ENCODE measurements around the gene SP140.
"Not testable (repeated sequence)": the region's sequence is repeated elsewhere in the genome, so short reads cannot be mapped to it uniquely, and the experiment has no call there.

Gene SP140

DNA sequence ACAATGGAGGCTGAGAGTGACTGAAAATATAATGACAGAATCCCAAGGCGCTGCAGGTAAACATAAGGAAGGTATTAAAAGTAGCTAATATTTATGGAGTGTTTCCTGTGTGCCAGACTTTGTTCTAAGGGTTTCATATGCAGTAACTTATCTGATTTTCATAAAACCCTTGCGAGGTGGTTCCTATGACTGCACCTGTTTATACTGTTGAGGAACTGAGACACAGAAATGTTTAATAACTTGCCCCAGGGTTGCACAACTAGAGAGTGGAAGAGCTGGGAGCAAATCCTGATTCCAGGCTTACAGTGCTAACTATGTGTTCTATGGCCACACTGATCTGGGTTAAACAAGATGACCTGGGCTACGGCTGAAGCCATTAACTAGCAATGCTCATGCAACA, 8.1 kb upstream of the SP140 start:
- no peak for FAIRE-seq
- no peak for DNase-seq (ENCODE audit: insufficient read length, low spot score)
- TF ChIP-seq POLR2A (IDR thresholded peaks at IDR 0.05; ENCODE audit: low read depth, low read length), result no peak

DNA sequence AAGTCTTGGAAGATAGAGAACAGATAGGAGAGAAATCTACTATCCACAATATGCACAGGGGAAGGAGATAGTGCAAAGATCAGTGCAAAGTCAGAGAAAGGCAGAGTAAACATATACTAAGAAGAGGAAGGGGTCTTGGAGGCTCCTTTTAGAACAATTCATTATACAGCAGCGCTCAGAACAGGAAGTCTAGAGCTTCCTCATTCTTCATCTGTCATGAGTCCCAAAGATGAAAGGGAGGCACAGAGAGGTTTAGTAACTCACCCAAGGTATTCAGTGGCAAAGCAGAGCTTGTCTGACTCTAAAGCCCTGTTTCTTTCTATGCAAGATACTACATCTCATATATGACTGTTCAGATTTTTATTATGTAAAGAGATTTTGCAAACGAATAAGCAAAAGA, 7.1 kb upstream of the SP140 start:
- FAIRE-seq (no peak), DNase-seq (ENCODE audit: insufficient read length, low spot score) (no peak)
- no peak for TF ChIP-seq POLR2A (IDR thresholded peaks at IDR 0.05; ENCODE audit: low read depth, low read length)

DNA sequence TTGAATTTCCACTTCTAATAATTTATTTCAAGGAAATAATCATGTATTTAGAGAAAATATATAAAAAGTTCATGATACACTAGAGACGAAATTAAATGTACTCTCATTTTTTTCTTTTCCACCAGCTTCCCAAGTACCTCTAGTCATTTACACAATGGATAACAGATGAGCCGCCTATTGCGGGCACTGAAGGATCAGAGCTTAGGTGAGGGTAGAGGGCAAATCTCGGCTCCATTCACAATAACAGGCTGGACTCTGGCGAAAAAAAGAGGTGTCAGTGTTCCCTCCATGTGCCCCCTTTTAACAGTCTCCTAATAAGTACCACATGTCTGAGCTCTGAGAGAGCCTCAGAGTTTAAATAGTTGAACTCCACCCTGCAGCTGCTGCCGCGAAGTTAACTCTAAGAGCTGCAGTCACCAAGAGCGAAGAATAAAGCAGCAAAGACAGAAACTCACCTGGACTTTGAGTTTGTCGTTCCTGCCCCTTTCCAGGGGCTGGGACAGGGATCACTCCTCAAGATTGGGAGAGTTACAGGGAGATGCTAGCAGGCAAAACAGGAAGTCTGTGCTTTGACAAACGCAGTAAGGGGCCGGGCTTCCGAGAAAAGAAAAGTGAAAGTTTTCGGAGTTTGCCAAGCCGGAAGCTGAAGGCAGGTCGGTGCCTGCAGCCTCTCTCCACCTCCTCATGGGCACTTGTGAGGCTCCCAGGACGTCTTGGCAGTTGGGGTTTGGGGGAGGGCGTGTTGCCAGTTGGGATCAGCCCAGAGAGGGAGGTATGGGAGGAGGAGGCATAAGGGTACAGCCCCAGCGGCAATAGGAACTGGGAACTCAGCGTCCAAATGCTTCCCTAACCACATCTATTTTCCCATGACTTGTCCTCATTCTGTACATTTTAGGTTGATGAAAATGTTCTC, 5.9 kb upstream of the SP140 start, which contains the start of gene SP110:
SP110 (minus strand) TSS at position 566 of the 913 bp plus-strand sequence. CDS start 3,057 bp downstream, outside the sequence.
- TF ChIP-seq POLR2A (IDR thresholded peaks at IDR 0.05; ENCODE audit: low read depth, low read length), result 0 out of 2 replicates have a peak, but pooled peaks have one; percentile 13
- peak; percentile 90 for DNase-seq (ENCODE audit: insufficient read length, low spot score)
- FAIRE-seq, result peak; percentile 94

GRCh38 chr2:230220347-230220969, 5.1 kb upstream of the SP140 start:
- FAIRE-seq (no peak), DNase-seq (ENCODE audit: insufficient read length, low spot score) (no peak)
- no peak for TF ChIP-seq POLR2A (IDR thresholded peaks at IDR 0.05; ENCODE audit: low read depth, low read length)

DNA sequence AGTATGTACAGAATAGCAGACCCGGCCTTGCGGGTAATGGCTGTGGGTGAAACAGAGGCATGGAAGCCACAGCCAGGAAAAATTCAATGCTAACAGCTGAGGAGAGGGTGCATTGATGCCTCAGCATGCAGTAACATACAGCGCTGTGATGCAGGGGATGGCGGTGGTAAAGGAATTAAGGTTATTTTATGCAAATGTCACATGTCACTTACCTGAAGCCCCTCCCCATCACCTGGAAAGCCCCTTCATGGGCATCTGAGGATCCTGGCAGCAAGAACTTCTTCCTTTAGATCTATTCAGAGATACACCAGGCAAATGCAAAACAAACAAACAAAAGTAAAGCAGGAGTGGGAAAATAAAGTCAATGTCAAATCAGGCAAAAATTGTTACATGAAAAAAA, 4.0 kb upstream of the SP140 start:
- FAIRE-seq (no peak), DNase-seq (ENCODE audit: insufficient read length, low spot score) (no peak)
- TF ChIP-seq POLR2A (IDR thresholded peaks at IDR 0.05; ENCODE audit: low read depth, low read length), result no peak

GRCh38 chr2:230222829-230223228, 2.7 kb upstream of the SP140 start:
- not testable (repeated sequence) for FAIRE-seq; DNase-seq (ENCODE audit: insufficient read length, low spot score)

DNA sequence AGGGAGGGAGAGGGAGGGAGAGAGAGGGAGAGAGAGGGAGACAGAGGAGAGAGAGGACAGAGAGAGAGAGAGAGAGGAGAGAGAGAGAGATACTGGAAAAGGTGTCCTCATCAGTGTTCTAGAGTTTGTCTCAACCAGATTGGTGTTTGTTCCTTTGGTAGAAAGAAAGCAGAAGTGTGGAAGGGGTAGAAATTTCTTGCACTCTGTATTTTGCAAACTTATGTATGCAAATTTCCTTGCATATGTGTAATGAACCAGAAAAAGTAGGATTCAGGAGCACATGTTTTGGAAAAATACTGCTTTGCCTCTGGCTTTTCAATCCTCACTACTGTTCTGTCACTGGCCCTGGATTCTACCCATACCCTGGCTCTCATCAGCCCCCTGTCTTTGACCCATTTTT, 1.1 kb upstream of the SP140 start:
- no peak for TF ChIP-seq POLR2A (IDR thresholded peaks at IDR 0.05; ENCODE audit: low read depth, low read length)
- FAIRE-seq (no peak), DNase-seq (ENCODE audit: insufficient read length, low spot score) (no peak)

GRCh38 chr2:230226051-230226551, 565 bp downstream of the SP140 start:
- TF ChIP-seq POLR2A (IDR thresholded peaks at IDR 0.05; ENCODE audit: low read depth, low read length), result no peak
- no peak for DNase-seq (ENCODE audit: insufficient read length, low spot score)
- FAIRE-seq, result no peak

GRCh38 chr2:230227216-230227615, 1.7 kb downstream of the SP140 start:
- no peak for TF ChIP-seq POLR2A (IDR thresholded peaks at IDR 0.05; ENCODE audit: low read depth, low read length)
- no peak for FAIRE-seq
- DNase-seq (ENCODE audit: insufficient read length, low spot score), result no peak

DNA sequence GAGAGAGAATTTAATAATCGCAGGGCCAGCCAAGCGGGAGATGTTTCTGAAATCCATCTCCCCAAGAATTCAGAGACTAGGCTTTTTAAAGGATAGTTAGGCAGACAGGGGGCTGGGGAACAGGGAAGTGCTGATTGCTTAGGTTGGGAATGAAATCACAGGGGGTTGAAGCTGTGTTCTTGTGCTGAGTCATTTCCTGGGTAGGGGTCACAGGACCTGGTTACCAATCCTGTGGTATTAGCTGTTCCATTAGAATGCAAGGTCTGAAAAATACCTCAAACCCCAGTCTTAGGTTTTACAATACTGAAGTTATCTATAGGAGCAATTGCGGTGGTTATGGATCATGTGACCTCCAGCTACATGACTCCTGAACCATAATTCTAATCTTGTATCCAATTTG, 4.6 kb downstream of the SP140 start:
- TF ChIP-seq POLR2A (IDR thresholded peaks at IDR 0.05; ENCODE audit: low read depth, low read length), result no peak
- FAIRE-seq (peak; percentile 43), DNase-seq (ENCODE audit: insufficient read length, low spot score) (no peak)

DNA sequence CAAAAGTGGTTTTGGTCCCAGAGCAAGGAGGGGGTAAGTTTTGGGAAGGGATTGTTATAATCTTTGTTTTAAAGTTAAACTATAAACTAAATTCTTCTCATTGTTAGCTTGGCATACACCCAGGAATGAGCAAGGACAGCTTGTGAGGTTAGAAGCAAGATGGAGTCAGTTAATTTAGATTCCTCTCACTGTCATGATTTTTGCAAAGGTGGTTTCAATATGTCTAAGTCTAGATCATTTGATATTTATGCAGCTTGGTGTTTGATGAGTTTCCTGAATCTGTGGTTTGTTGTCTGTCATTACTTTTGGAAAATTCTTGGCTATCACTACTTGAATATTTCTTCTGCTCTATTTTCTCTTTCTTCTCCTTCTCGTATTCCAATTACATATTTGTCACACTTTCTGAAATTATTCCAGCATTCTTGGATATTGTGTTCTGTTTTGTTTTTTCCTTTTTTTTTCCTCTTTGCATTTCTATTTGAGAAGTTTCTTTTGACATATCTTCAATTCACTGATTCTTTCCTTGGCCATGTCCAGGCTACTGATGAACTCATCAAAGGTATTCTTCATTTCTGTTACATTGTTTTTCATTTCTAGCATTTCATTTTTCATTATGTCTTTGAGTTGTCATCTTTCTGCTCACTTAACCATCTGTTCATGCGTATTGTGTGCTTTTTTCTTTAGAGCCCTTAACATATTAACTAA, 5.1 kb downstream of the SP140 start:
- no peak for DNase-seq (ENCODE audit: insufficient read length, low spot score)
- TF ChIP-seq POLR2A (IDR thresholded peaks at IDR 0.05; ENCODE audit: low read depth, low read length), result no peak
- FAIRE-seq, result no peak

DNA sequence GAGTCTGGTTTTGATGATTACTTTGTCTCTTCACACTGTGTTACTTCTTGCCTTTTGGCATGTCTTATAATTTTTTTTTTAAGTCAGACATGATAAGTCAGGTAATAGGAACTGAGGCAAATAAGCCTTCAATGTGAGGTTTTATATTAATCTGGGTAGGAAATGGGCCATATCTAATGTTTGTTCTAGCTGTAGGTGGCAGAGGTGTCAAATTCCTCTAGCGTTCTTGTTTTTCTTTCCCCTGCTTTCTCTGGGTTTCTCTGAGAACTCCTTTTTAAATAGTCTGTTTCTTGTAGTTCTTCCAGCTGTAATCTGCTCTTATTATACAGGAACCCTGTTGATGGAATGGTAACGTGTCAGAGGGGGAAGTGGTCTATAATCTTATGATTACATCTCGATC, 5.7 kb downstream of the SP140 start:
- TF ChIP-seq POLR2A (IDR thresholded peaks at IDR 0.05; ENCODE audit: low read depth, low read length), result no peak
- DNase-seq (ENCODE audit: insufficient read length, low spot score) (no peak), FAIRE-seq (no peak)

- FAIRE-seq, result no peak
- no peak for TF ChIP-seq POLR2A (IDR thresholded peaks at IDR 0.05; ENCODE audit: low read depth, low read length)
These were observed 8.7 kb downstream of the SP140 start for GRCh38 chr2:230234122-230234722.

DNA sequence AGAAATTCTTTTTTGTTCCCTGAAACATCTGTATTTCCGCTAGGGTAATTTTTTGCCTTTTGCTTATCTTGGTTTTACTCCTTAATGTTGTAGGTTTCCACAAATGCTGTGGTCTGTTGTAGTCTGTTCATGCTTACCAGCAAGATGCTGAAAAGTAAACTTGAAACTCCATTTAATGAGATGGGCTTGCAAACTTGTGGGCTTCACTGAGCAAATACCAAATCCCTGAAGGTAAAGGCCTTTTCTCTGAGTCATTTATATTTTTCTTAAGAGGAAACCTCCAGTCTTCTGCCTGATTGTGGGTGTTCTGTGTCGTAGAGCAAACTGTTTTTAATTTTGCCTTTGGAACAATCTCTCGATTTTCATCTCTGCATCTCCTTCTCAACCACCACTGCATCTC, 9.3 kb downstream of the SP140 start:
- TF ChIP-seq POLR2A (IDR thresholded peaks at IDR 0.05; ENCODE audit: low read depth, low read length), result no peak
- FAIRE-seq, result no peak
- no peak for DNase-seq (ENCODE audit: insufficient read length, low spot score)

More at GRCh38 chr2:230234122-230234722, 8.7 kb downstream of the SP140 start:
- DNase-seq (ENCODE audit: insufficient read length, low spot score), result no peak
